H9 (cell line): Measurements from ENCODE around the gene FAM210A. TPM values are rescaled to one million over a fixed set of nuclear protein-coding genes. Genes with fewer than 3 reads are reported as not detected.

Experiments used
- DNase-seq: peaks from one replicate; pipeline ENCODE4 v3.0.0-alpha.2; 2017
- H2AFZ ChIP-seq: one replicate; pipeline ENCODE4 v1.6.1; 2013; ENCODE audit warnings: mild to moderate bottlenecking, low read length, control low read depth, moderate library complexity
- H2AK5ac ChIP-seq: 2 replicates; pipeline ENCODE4 v1.6.1; 2013; ENCODE audit warnings: low read length, control low read depth, mixed read lengths; ENCODE audit not compliant: insufficient read length
- H2BK120ac ChIP-seq: one replicate; pipeline ENCODE4 v1.6.1; 2013; ENCODE audit warnings: low read depth, mild to moderate bottlenecking, low read length, control low read depth, inconsistent platforms; ENCODE audit not compliant: poor library complexity, severe bottlenecking
- H2BK12ac ChIP-seq: 2 replicates; pipeline ENCODE4 v1.6.1; 2013; ENCODE audit warnings: low read length, control low read depth, mixed read lengths, low read depth; ENCODE audit not compliant: insufficient read length
- H2BK15ac ChIP-seq: 2 replicates; pipeline ENCODE4 v1.6.1; 2013; ENCODE audit warnings: low read depth, low read length, control low read depth
- H2BK20ac ChIP-seq: one replicate; pipeline ENCODE4 v1.6.1; 2013; ENCODE audit warnings: low read depth, mild to moderate bottlenecking, low read length, control low read depth, inconsistent platforms; ENCODE audit not compliant: poor library complexity, severe bottlenecking
- H2BK5ac ChIP-seq: 2 replicates; pipeline ENCODE4 v1.6.1; 2013; ENCODE audit warnings: low read length, control low read depth, mixed read lengths; ENCODE audit not compliant: insufficient read length
- H3K14ac ChIP-seq: 2 replicates; pipeline ENCODE4 v1.6.1; 2013; ENCODE audit warnings: low read length, control low read depth; ENCODE audit not compliant: insufficient read depth
- H3K18ac ChIP-seq: 2 replicates; pipeline ENCODE4 v1.6.1; 2013; ENCODE audit warnings: low read depth, mild to moderate bottlenecking, mixed read lengths, low read length, control low read depth; ENCODE audit not compliant: insufficient read length
- H3K23ac ChIP-seq: 2 replicates; pipeline ENCODE4 v1.6.1; 2013; ENCODE audit warnings: low read length, control low read depth, mixed read lengths, low read depth; ENCODE audit not compliant: insufficient read length
- H3K23me2 ChIP-seq: 2 replicates; pipeline ENCODE4 v1.6.1; 2013; ENCODE audit warnings: low read depth, mild to moderate bottlenecking, mixed read lengths, low read length, control low read depth; ENCODE audit not compliant: insufficient read length, poor library complexity, severe bottlenecking
- H3K27ac ChIP-seq: 2 replicates; pipeline ENCODE4 v1.5.1; 2013; ENCODE audit warnings: low read length, control low read depth, mixed read lengths, low read depth; ENCODE audit not compliant: insufficient read length
- H3K27me3 ChIP-seq: 2 replicates; pipeline ENCODE4 v1.6.1; 2013; ENCODE audit warnings: low read length, control low read depth, inconsistent platforms; ENCODE audit not compliant: insufficient read depth
- H3K4ac ChIP-seq: 2 replicates; pipeline ENCODE4 v1.6.1; 2013; ENCODE audit warnings: low read depth, mild to moderate bottlenecking, control low read depth, inconsistent platforms, low read length, moderate library complexity
- H3K4me1 ChIP-seq: 2 replicates; pipeline ENCODE4 v1.6.1; 2013; ENCODE audit warnings: low read length, control low read depth, inconsistent platforms; ENCODE audit not compliant: insufficient read depth
- H3K4me2 ChIP-seq: 2 replicates; pipeline ENCODE4 v1.6.1; 2013; ENCODE audit warnings: low read length, control low read depth, mixed read lengths; ENCODE audit not compliant: insufficient read length, insufficient read depth
- H3K56ac ChIP-seq: 2 replicates; pipeline ENCODE4 v1.6.1; 2013; ENCODE audit warnings: low read depth, mild to moderate bottlenecking, mixed read lengths, low read length, control low read depth; ENCODE audit not compliant: insufficient read length
- H3K79me1 ChIP-seq: 2 replicates; pipeline ENCODE4 v1.6.1; 2013; ENCODE audit warnings: low read depth, mild to moderate bottlenecking, moderate library complexity, low read length, control low read depth, inconsistent platforms; ENCODE audit not compliant: insufficient read depth, poor library complexity, severe bottlenecking
- H3K79me2 ChIP-seq: 2 replicates; pipeline ENCODE4 v1.6.1; 2013; ENCODE audit warnings: low read length, control low read depth, inconsistent platforms; ENCODE audit not compliant: insufficient read depth
- H3K9ac ChIP-seq: 2 replicates; pipeline ENCODE4 v1.6.1; 2013; ENCODE audit warnings: low read length, control low read depth, mixed read lengths; ENCODE audit not compliant: insufficient read length; ENCODE audit errors: extremely low read depth
- H3K9me3 ChIP-seq: one replicate; pipeline ENCODE4 v1.6.1; 2013; ENCODE audit warnings: low read depth, low read length, inconsistent platforms; ENCODE audit not compliant: control insufficient read depth
- H3T11ph ChIP-seq: one replicate; pipeline ENCODE4 v1.6.1; 2013; ENCODE audit warnings: mild to moderate bottlenecking, low read length, control low read depth, inconsistent platforms
- H4K20me1 ChIP-seq: one replicate; pipeline ENCODE4 v1.6.1; 2013; ENCODE audit not compliant: control insufficient read depth, insufficient read length, insufficient read depth
- H4K5ac ChIP-seq: 2 replicates; pipeline ENCODE4 v1.6.1; 2013; ENCODE audit warnings: low read depth, mild to moderate bottlenecking, mixed read lengths, low read length, control low read depth; ENCODE audit not compliant: insufficient read length
- H4K8ac ChIP-seq: replicated peaks from 2 replicates; pipeline ENCODE4 v1.6.1; 2013; ENCODE audit warnings: low read length, control low read depth, mixed read lengths, low read depth; ENCODE audit not compliant: insufficient read length
- H4K91ac ChIP-seq: 2 replicates; pipeline ENCODE4 v1.6.1; 2013; ENCODE audit warnings: low read depth, mild to moderate bottlenecking, moderate library complexity, mixed read lengths, low read length, control low read depth; ENCODE audit not compliant: insufficient read length
- H3K27ac Mint-ChIP-seq, 3 experiments: 2 replicates in 2 of 3; 3 replicates in 1 of 3; pipeline ENCODE4 v1.8.0; 2020 to 2021; ENCODE audit warnings: mixed read lengths in 3 of 3, mild to moderate bottlenecking in 1 of 3, moderate library complexity in 1 of 3
- H3K27me3 Mint-ChIP-seq: 2 replicates; pipeline ENCODE4 v1.8.0; 2021; ENCODE audit warnings: low read depth, mild to moderate bottlenecking, moderate library complexity, mixed read lengths
- H3K36me3 Mint-ChIP-seq, 3 experiments: 2 replicates in 2 of 3; 3 replicates in 1 of 3; pipeline ENCODE4 v1.8.0; 2020 to 2021; ENCODE audit warnings: low read depth in 3 of 3, mixed read lengths in 3 of 3; ENCODE audit not compliant: insufficient read depth in 1 of 3
- H3K4me1 Mint-ChIP-seq, 2 experiments: 2 replicates each; pipeline ENCODE4 v1.8.0; 2020; ENCODE audit warnings: mixed read lengths in 2 of 2
- H3K4me3 Mint-ChIP-seq, 2 experiments: 2 replicates in 1 of 2; 3 replicates in 1 of 2; pipeline ENCODE4 v1.8.0; 2020 to 2021; ENCODE audit warnings: mild to moderate bottlenecking in 2 of 2, mixed read lengths in 2 of 2, moderate library complexity in 1 of 2
- H3K9me3 Mint-ChIP-seq, 2 experiments: 2 replicates in 1 of 2; 3 replicates in 1 of 2; pipeline ENCODE4 v1.8.0; 2020; ENCODE audit warnings: mild to moderate bottlenecking in 2 of 2, mixed read lengths in 2 of 2, moderate library complexity in 1 of 2
- CTCF ChIP-seq: fragments of 200-600 bp; sonication (generic); conservative IDR thresholded peaks from 3 replicates; pipeline ENCODE4 v1.8.0; 2021; ENCODE audit warnings: antibody characterized with exemption, mild to moderate bottlenecking
- WGBS: extraction: QIAGEN DNeasy Blood & Tissue Kit; methylation state at CpG from one replicate; pipeline ENCODE4 v1.1.7; 2013; ENCODE audit warnings: missing lambda C conversion rate, low lambda C conversion rate, mixed read lengths; ENCODE audit not compliant: insufficient read length; ENCODE audit errors: extremely low coverage; 5-methylcytosine and 5-hydroxymethylcytosine counted together
- total RNA-seq: library from RNA; stranded (reverse); gene quantifications from 2 replicates; pipeline ENCODE4 v1.2.1, GENCODE V29; 2021

FAM210A gene
- total RNA-seq, 1 experiment from 2014 or later: 22.5 TPM

- H3K14ac ChIP-seq: no peak overlapping the region
- no CpG with 5 or more reads among the region's 9 CpGs for WGBS
- H3T11ph ChIP-seq: no peak overlapping the region
- Mint-ChIP-seq H3K4me1 (peaks cover 8 to 11% of the 10 kb centered on the region in 2 experiments), H3K9me3 (peaks cover 5 to 10% of the 10 kb centered on the region in 2 experiments; a peak in 4 of 5 replicates), H3K36me3 (no peaks in the 10 kb centered on the region; a peak in 1 of 7 replicates), H3K4me3 (no peak overlapping the region), H3K27ac (no peak overlapping the region), H3K27me3 (no peaks in the 10 kb centered on the region; the same call in 1 of the 2 replicates)
- H4K8ac ChIP-seq: no peak overlapping the region
- no peak overlapping the region for H3K4me2 ChIP-seq
- H2BK5ac ChIP-seq: no peak overlapping the region
- H3K23me2 ChIP-seq: no peaks in the 10 kb centered on the region
- H3K79me1 ChIP-seq: no peaks in the 10 kb centered on the region
- no peak overlapping the region for H3K4ac ChIP-seq
- H2BK120ac ChIP-seq: no peak overlapping the region
- H3K23ac ChIP-seq: no peak overlapping the region
- H3K27me3 ChIP-seq: no peaks in the 10 kb centered on the region
- no peak overlapping the region for H2BK20ac ChIP-seq
- no peak for TF ChIP-seq CTCF
- H3K9me3 ChIP-seq: no peaks in the 10 kb centered on the region
- H3K4me1 ChIP-seq: no peaks in the 10 kb centered on the region
- H2AFZ ChIP-seq: no peak overlapping the region
- no peaks in the 10 kb centered on the region for H3K79me2 ChIP-seq
- H4K20me1 ChIP-seq: no peaks in the 10 kb centered on the region
- no peak overlapping the region for H4K5ac ChIP-seq
- no peak overlapping the region for H3K18ac ChIP-seq
- H3K27ac ChIP-seq: no peak overlapping the region
- H2AK5ac ChIP-seq: no peak overlapping the region
- no peak for DNase-seq
- H2BK15ac ChIP-seq: no peak overlapping the region
- no peak overlapping the region for H4K91ac ChIP-seq
- no peak overlapping the region for H3K56ac ChIP-seq
- H2BK12ac ChIP-seq: no peak overlapping the region
- H3K9ac ChIP-seq: no peak overlapping the region
These were observed 98.1 kb downstream of the FAM210A start for GRCh38 chr18:13628211-13628610.
